HepG2 (cell line): Measurements from ENCODE around the gene PCDH7. TPM values are rescaled to one million over a fixed set of nuclear protein-coding genes. Genes with fewer than 3 reads are reported as not detected.

Experiments used
- ATAC-seq: fragments of 200-7000 bp; cut with Tn5 transposase; 3 replicates; pipeline ENCODE4 v1.9.1; 2020; ENCODE audit warnings: mild to moderate bottlenecking, moderate library complexity
- BruUV-seq: library from RNA; stranded (reverse); fragments of 400-500 nt; replicated peaks from 2 replicates; lab custom pipeline; 2021; lab: Mats Ljungman, UMichigan
- CTCF ChIA-PET: fragments of 300-600 bp; formaldehyde crosslinking; extraction: SDS; loops from one replicate; lab custom pipeline; 2021; ENCODE audit warnings: low total read pairs, inconsistent platforms, low intra/inter-chr PET ratio; lab: Yijun Ruan, JAX
- POLR2A ChIA-PET: fragments of 350-600 bp; sonication (Branson Sonifier 250); formaldehyde crosslinking; loops from one replicate; lab custom pipeline; 2020; ENCODE audit warnings: antibody characterized with exemption, inconsistent platforms; lab: Yijun Ruan, JAX
- DNase-seq: peaks from one replicate; pipeline ENCODE4 v3.0.0-alpha.2; 2015; ENCODE audit warnings: low spot score
- FAIRE-seq: peaks from 3 replicates; lab custom pipeline; 2011; peaks lifted over from hg19 to GRCh38; lab: Jason Lieb, UNC
- H2AFZ ChIP-seq: one replicate; pipeline ENCODE4 v1.6.1; 2011; ENCODE audit warnings: low read length, inconsistent platforms
- H3K27ac ChIP-seq: fragments of 300-600 bp; 3 replicates; pipeline ENCODE4 v1.8.0; 2011; ENCODE audit warnings: mixed run types, mild to moderate bottlenecking, mixed read lengths, low read length, inconsistent platforms; ENCODE audit not compliant: insufficient read depth; ENCODE audit errors: extremely low read length
- H3K27me3 ChIP-seq, 2 experiments: fragments of 200-600 bp in 1 of 2; 2 replicates in 1 of 2; 3 replicates in 1 of 2; pipeline versions ENCODE4 v1.6.0 to v1.8.0; 2011; ENCODE audit warnings: low read length in 2 of 2, mild to moderate bottlenecking in 2 of 2, moderate library complexity in 2 of 2, inconsistent platforms in 1 of 2; ENCODE audit not compliant: insufficient read depth in 2 of 2, control insufficient read depth in 1 of 2
- H3K36me3 ChIP-seq, 2 experiments: fragments of 200-600 bp in 1 of 2; replicated peaks in 1 of 2; 2 replicates in 1 of 2; 3 replicates in 1 of 2; pipeline versions ENCODE4 v1.5.1 to v1.8.0; 2011; ENCODE audit warnings: low read length in 2 of 2, inconsistent platforms in 1 of 2; ENCODE audit not compliant: insufficient read depth in 2 of 2, control insufficient read depth in 1 of 2
- H3K4me1 ChIP-seq: 2 replicates; pipeline ENCODE4 v1.5.1; 2012; ENCODE audit warnings: low read length, inconsistent platforms; ENCODE audit not compliant: insufficient read depth
- H3K4me2 ChIP-seq: 2 replicates; pipeline ENCODE4 v1.6.0; 2011; ENCODE audit warnings: low read depth, low read length, inconsistent platforms
- H3K4me3 ChIP-seq, 3 experiments: fragments of 200-600 bp in 1 of 3; sonication (generic), shearing (Covaris generic) in 1 of 3; replicated peaks in 1 of 3; 2 replicates each; pipeline ENCODE4 v1.5.1; 2011 to 2016; ENCODE audit warnings: low read length in 3 of 3, inconsistent platforms in 2 of 3, low read depth in 2 of 3, mild to moderate bottlenecking in 2 of 3, control low read depth in 1 of 3, mixed read lengths in 1 of 3; ENCODE audit not compliant: insufficient read depth in 1 of 3
- H3K79me2 ChIP-seq: one replicate; pipeline ENCODE4 v1.6.1; 2011; ENCODE audit warnings: low read length, inconsistent platforms; ENCODE audit not compliant: insufficient read depth
- H3K9ac ChIP-seq: 2 replicates; pipeline ENCODE4 v1.6.0; 2011; ENCODE audit warnings: mild to moderate bottlenecking, low read depth, low read length, inconsistent platforms; ENCODE audit not compliant: insufficient read depth
- H3K9me3 ChIP-seq: 2 replicates; pipeline ENCODE4 v1.5.1; 2012; ENCODE audit warnings: mild to moderate bottlenecking, low read length
- H4K20me1 ChIP-seq: 2 replicates; pipeline ENCODE4 v1.6.0; 2011; ENCODE audit warnings: inconsistent platforms, mild to moderate bottlenecking, low read length, moderate library complexity; ENCODE audit not compliant: insufficient read depth
- CEBPB ChIP-seq: IDR thresholded peaks from 2 replicates; pipeline ENCODE4 v1.6.1; 2011; ENCODE audit warnings: low read depth, low read length, improper control_type of control experiment, borderline replicate concordance
- GABPA ChIP-seq, 2 experiments: IDR thresholded peaks; 2 replicates each; pipeline ENCODE4 v1.6.1; 2011 to 2016; ENCODE audit warnings: low read depth in 2 of 2, low read length in 1 of 2, missing biosample characterization in 1 of 2, missing genetic modification characterization in 1 of 2
- HDAC1 ChIP-seq: sonication (generic); formaldehyde crosslinking; IDR thresholded peaks from 2 replicates; pipeline ENCODE4 v1.5.1; 2020; ENCODE audit warnings: mild to moderate bottlenecking, missing genetic modification reagents
- ISL2 ChIP-seq: sonication (generic); formaldehyde crosslinking; IDR thresholded peaks from 2 replicates; pipeline ENCODE4 v1.5.0; 2020; ENCODE audit warnings: missing genetic modification reagents
- KLF6 ChIP-seq: IDR thresholded peaks from 2 replicates; pipeline ENCODE4 v1.8.0; 2016; ENCODE audit warnings: missing biosample characterization, missing genetic modification reagents
- PHF20 ChIP-seq: sonication (generic); formaldehyde crosslinking; IDR thresholded peaks from 2 replicates; pipeline ENCODE4 v1.5.0; 2020; ENCODE audit warnings: mild to moderate bottlenecking, missing genetic modification reagents
- SMARCC2 ChIP-seq: fragments of 450-650 bp; IDR thresholded peaks from 2 replicates; pipeline ENCODE4 v1.6.1; 2017; ENCODE audit warnings: antibody characterized with exemption, mild to moderate bottlenecking
- SNRNP70 ChIP-seq: fragments of 200-400 bp; formaldehyde crosslinking; IDR thresholded peaks from 2 replicates; pipeline ENCODE4 v1.6.1; 2017; ENCODE audit warnings: mild to moderate bottlenecking, low read depth, low read length, moderate library complexity
- SSRP1 ChIP-seq: IDR thresholded peaks from 2 replicates; pipeline ENCODE4 v1.6.1; 2016; ENCODE audit warnings: control low read depth
- TMF1 ChIP-seq: sonication (generic); formaldehyde crosslinking; IDR thresholded peaks from 2 replicates; pipeline ENCODE4 v1.8.1; 2022; ENCODE audit warnings: low read depth, missing genetic modification reagents
- ZNF121 ChIP-seq: sonication (generic); formaldehyde crosslinking; IDR thresholded peaks from 2 replicates; pipeline ENCODE4 v1.5.0; 2020; ENCODE audit warnings: mild to moderate bottlenecking, missing genetic modification reagents
- ZNF558 ChIP-seq: sonication (generic); formaldehyde crosslinking; IDR thresholded peaks from 2 replicates; pipeline ENCODE4 v1.9.0; 2022; ENCODE audit warnings: mild to moderate bottlenecking, missing genetic modification reagents, borderline replicate concordance
- ZNF616 ChIP-seq: sonication (generic); formaldehyde crosslinking; IDR thresholded peaks from 2 replicates; pipeline ENCODE4 v1.5.0; 2020; ENCODE audit warnings: low read depth, mild to moderate bottlenecking, missing genetic modification reagents
- ZNF780A ChIP-seq: sonication (generic); formaldehyde crosslinking; IDR thresholded peaks from 2 replicates; pipeline ENCODE4 v1.8.0; 2022; ENCODE audit warnings: mild to moderate bottlenecking, missing genetic modification reagents, moderate library complexity
- WGBS: methylation state at CpG from one replicate; pipeline ENCODE4 v1.1.6; 2017; ENCODE audit warnings: low lambda C conversion rate; 5-methylcytosine and 5-hydroxymethylcytosine counted together
- in situ Hi-C: cut with HindIII; loops from 2 replicates; pipeline ENCODE4 v1.10.0; 2017; ENCODE audit warnings: low pct_unique_long_range_greater_than_20kb; ENCODE audit not compliant: extremely low pct_ligation_motif_present
- intact Hi-C: fragments of 100-400 bp; cut with micrococcal nuclease; formaldehyde crosslinking; loops from one replicate; pipeline ENCODE4 v1.10.0; 2022; ENCODE audit not compliant: unreplicated experiment
- polyA plus RNA-seq, 8 experiments: library from polyadenylated mRNA; depleted of rRNA in 3 of 8; stranded (reverse) in 7 of 8; unstranded in 1 of 8; fragments of >200 nt; fragmentation: Illumina TruSeq in 4 of 8; extraction: Trizol in 4 of 8; gene quantifications; 2 replicates each; pipeline versions ENCODE4 v1.2.1 to v1.2.3, GENCODE V29; 2011 to 2016; ENCODE audit warnings: low read depth in 4 of 8, missing spikeins in 1 of 8, mixed read lengths in 1 of 8; ENCODE audit not compliant: insufficient read depth in 1 of 8
- total RNA-seq, 5 experiments: library from RNA; depleted of rRNA; stranded (reverse); fragments of >200 nt; fragmentation: Illumina TruSeq; extraction: Trizol; gene quantifications; 2 replicates each; pipeline ENCODE4 v1.2.3, GENCODE V29; 2016; ENCODE audit warnings: low read depth in 1 of 5
- TF ChIP-seq, protein P1 (sequence below): sonication (generic); formaldehyde crosslinking; IDR thresholded peaks from 2 replicates; pipeline ENCODE4 v1.4.0; 2020; ENCODE audit warnings: missing genetic modification reagents
- TF ChIP-seq, protein P2 (sequence below): sonication (generic); formaldehyde crosslinking; conservative IDR thresholded peaks from 2 replicates; pipeline ENCODE4 v1.4.0; 2020; ENCODE audit warnings: missing genetic modification reagents
- TF ChIP-seq, protein P3 (sequence below): IDR thresholded peaks from 2 replicates; pipeline ENCODE4 v1.6.1; 2018; ENCODE audit warnings: missing genetic modification reagents

PCDH7 gene
- total and polyA plus RNA-seq, 2 of the 13 experiments (the other 11 are each of a cell fraction or from before 2014, with no cell fraction given): not detected

DNA sequence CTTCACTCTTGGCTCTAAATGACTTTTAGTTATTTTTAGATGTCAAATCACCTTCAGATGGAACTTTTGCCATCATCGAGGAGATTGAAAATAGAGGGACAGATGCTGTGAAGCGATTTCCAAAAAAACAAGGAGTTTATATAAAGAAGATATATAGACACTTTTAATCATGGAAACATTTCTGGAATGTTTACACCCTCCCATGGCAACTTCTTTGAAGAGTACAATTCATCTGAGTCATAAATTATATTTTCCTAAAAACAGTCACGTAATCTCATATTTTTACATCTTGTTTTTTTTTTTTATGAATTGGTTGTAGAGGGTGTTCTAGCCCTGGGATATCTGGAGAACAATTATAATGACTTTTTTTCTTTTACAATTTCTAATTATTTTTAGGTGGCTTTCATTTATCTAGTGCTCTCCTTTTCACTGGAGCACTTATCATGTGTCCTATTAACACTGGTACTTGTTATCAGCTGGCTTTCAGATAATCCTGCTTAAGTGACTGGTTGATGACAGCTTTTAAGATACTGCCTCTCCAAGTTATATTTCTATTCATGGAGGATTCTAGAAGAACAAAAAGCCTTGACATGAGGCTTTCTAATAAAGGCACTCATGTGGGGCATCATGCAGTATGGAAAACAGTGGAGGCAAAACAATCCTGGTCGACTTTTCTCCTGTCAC, 24.9 kb downstream of the PCDH7 start:
- Histone ChIP-seq H3K4me1 (no peaks in the 10 kb centered on the region), H2AFZ (no peak overlapping the region), H3K9me3 (no peaks in the 10 kb centered on the region), H3K4me2 (no peak overlapping the region), H3K27ac (no peak overlapping the region), H3K4me3 (no peak overlapping the region), H3K9ac (no peak overlapping the region), H4K20me1 (no peaks in the 10 kb centered on the region), H3K27me3 (no peaks in the 10 kb centered on the region), H3K36me3 (no peaks in the 10 kb centered on the region), H3K79me2 (no peaks in the 10 kb centered on the region)
- POLR2A ChIA-PET: no interaction called here
- WGBS: 0% methylated on average over 4 of the region's 4 CpGs
- intact Hi-C loops: no loop called here
- in situ Hi-C loops: no loop called here
- no peak for FAIRE-seq
- ATAC-seq: no peak
- CTCF ChIA-PET: no interaction called here
- TF ChIP-seq SMARCC2 (no peak), ISL2 (CRISPR knock-in tag) (no peak), KLF6 (CRISPR knock-in tag) (no peak), SNRNP70 (no peak), ZNF616 (CRISPR knock-in tag) (no peak), ZNF780A (CRISPR knock-in tag) (no peak), ZNF558 (no peak), ZNF121 (no peak), GABPA (IDR thresholded peaks at IDR 0.05; ENCODE audit: low read depth, low read length) (no peak), GABPA (CRISPR knock-in tag; IDR thresholded peaks at IDR 0.05; ENCODE audit: low read depth) (no peak), TMF1 (CRISPR knock-in tag) (no peak), HDAC1 (CRISPR knock-in tag) (no peak), CEBPB (no peak), SSRP1 (CRISPR knock-in tag) (no peak), PHF20 (no peak)
- TF ChIP-seq, protein P1, sequence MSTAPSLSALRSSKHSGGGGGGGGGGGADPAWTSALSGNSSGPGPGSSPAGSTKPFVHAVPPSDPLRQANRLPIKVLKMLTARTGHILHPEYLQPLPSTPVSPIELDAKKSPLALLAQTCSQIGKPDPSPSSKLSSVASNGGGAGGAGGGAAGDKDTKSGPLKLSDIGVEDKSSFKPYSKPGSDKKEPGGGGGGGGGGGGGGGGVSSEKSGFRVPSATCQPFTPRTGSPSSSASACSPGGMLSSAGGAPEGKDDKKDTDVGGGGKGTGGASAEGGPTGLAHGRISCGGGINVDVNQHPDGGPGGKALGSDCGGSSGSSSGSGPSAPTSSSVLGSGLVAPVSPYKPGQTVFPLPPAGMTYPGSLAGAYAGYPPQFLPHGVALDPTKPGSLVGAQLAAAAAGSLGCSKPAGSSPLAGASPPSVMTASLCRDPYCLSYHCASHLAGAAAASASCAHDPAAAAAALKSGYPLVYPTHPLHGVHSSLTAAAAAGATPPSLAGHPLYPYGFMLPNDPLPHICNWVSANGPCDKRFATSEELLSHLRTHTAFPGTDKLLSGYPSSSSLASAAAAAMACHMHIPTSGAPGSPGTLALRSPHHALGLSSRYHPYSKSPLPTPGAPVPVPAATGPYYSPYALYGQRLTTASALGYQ (CRISPR knock-in tag): no peak
- TF ChIP-seq, protein P2, sequence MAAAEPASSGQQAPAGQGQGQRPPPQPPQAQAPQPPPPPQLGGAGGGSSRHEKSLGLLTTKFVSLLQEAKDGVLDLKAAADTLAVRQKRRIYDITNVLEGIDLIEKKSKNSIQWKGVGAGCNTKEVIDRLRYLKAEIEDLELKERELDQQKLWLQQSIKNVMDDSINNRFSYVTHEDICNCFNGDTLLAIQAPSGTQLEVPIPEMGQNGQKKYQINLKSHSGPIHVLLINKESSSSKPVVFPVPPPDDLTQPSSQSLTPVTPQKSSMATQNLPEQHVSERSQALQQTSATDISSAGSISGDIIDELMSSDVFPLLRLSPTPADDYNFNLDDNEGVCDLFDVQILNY (CRISPR knock-in tag): no peak
- TF ChIP-seq, protein P3, sequence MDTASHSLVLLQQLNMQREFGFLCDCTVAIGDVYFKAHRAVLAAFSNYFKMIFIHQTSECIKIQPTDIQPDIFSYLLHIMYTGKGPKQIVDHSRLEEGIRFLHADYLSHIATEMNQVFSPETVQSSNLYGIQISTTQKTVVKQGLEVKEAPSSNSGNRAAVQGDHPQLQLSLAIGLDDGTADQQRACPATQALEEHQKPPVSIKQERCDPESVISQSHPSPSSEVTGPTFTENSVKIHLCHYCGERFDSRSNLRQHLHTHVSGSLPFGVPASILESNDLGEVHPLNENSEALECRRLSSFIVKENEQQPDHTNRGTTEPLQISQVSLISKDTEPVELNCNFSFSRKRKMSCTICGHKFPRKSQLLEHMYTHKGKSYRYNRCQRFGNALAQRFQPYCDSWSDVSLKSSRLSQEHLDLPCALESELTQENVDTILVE: no peak
- no TSS peak for BruUV-seq
- no peak for DNase-seq
